Measurements from ENCODE around the gene TMEM52. TPM values are rescaled to one million over a fixed set of nuclear protein-coding genes. Genes with fewer than 3 reads are reported as not detected.

Gene TMEM52
- total RNA-seq, 2 donors from 2014 or later, result 7.8 to 43.3 TPM

- WGBS, result 8% methylated on average over 54 of the region's 62 CpGs
- DNase-seq (ENCODE audit: low spot score), result peak; percentile 99
- intact Hi-C loops (cut with DNase I), result no loop called here
- H3K27ac ChIP-seq, result peak overlapping the region; percentile 41 to 72
- H3K4me1 ChIP-seq (replicated peaks), result no peaks in the 10 kb centered on the region
- H3K9me3 ChIP-seq, result no peaks in the 10 kb centered on the region
- H3K27me3 ChIP-seq (replicated peaks; ENCODE audit: insufficient read depth), result no peaks in the 10 kb centered on the region
- peak overlapping the region; percentile 39 to 46 for H3K4me3 ChIP-seq
- H3K36me3 ChIP-seq, result no peaks in the 10 kb centered on the region
- TF ChIP-seq POLR2A (IDR thresholded peaks at IDR 0.05), result no peak
- peak in 1 of 4 experiments; percentile 2 for TF ChIP-seq CTCF (IDR thresholded peaks at IDR 0.05)
- TF ChIP-seq POLR2AphosphoS5 (IDR thresholded peaks at IDR 0.05), result peak; percentile 86
Observed at GRCh38 chr1:1919304-1920056, 401 bp upstream of the TMEM52 start.

DNA sequence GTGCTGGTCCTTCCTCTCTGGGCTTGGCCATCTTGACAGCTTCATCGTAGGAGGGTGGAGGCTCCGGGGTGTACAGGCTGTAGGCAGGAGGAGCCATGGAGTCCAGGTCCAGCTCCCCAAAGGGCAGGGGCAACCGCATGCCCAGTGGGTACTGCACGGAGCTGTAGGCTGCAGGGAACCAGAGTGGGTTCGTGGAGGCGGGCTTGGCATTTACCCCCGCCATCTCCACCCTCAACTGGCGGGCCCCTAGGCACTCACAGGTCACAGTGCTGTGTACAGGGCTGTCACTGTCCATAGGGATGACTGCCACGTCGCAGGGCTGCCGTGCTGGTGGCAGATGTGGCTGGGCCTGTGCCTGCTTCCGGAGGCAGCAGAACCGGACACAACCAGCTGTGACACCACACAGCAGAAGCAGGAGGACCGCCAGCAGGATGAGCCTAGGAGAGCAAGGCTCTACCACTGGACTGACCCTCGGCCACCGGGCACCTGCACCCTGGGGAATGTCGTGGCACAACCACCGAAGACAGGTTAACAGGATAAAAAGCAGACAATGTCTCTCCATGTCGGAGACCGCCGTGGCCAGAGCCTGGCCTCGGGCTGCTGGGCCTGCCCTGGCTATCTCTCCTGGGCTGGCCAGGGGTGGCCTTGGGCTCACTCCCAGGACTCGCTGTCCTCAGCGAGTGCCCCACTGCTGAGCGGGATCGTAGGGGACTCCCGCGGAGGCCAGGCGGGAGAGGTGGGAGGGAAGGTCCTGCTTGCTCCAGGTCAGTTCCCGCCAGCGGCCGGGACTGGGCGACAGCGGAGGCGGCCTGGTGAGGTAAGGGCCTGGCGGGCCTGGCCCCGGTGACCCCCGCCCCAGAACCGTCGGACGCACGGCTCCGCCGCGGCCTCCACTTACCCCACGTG is 831 bp downstream of the TMEM52 start:
- intact Hi-C loops (cut with DNase I), result no loop called here
- Histone ChIP-seq H3K27ac (peak overlapping the region; percentile 41 to 72), H3K27me3 (replicated peaks; ENCODE audit: insufficient read depth) (no peaks in the 10 kb centered on the region), H3K9me3 (no peaks in the 10 kb centered on the region), H3K4me1 (replicated peaks) (no peaks in the 10 kb centered on the region), H3K4me3 (peak overlapping the region; percentile 39 to 46), H3K36me3 (no peaks in the 10 kb centered on the region)
- WGBS, result 54% methylated on average over 40 of the region's 46 CpGs
- DNase-seq (ENCODE audit: low spot score), result no peak
- TF ChIP-seq POLR2A (IDR thresholded peaks at IDR 0.05), result no peak
- no peak for TF ChIP-seq POLR2AphosphoS5 (IDR thresholded peaks at IDR 0.05)
- no peak for TF ChIP-seq CTCF (IDR thresholded peaks at IDR 0.05)

- WGBS, result 87% methylated on average over 13 of the region's 14 CpGs
- intact Hi-C loops (cut with DNase I), result no loop called here
- Histone ChIP-seq H3K4me1 (replicated peaks) (no peaks in the 10 kb centered on the region), H3K27ac (no peak overlapping the region), H3K9me3 (no peaks in the 10 kb centered on the region), H3K36me3 (no peaks in the 10 kb centered on the region), H3K4me3 (no peak overlapping the region), H3K27me3 (replicated peaks; ENCODE audit: insufficient read depth) (no peaks in the 10 kb centered on the region)
- DNase-seq (ENCODE audit: low spot score), result no peak
- TF ChIP-seq CTCF (IDR thresholded peaks at IDR 0.05) (no peak), POLR2A (IDR thresholded peaks at IDR 0.05) (no peak)
Observed at GRCh38 chr1:1917304-1917976, 1.6 kb downstream of the TMEM52 start.

GRCh38 chr1:1916851-1917251 is 2.2 kb downstream of the TMEM52 start:
- Histone ChIP-seq H3K27me3 (replicated peaks; ENCODE audit: insufficient read depth) (no peaks in the 10 kb centered on the region), H3K9me3 (no peaks in the 10 kb centered on the region), H3K27ac (no peak overlapping the region), H3K36me3 (no peaks in the 10 kb centered on the region), H3K4me3 (no peak overlapping the region), H3K4me1 (replicated peaks) (no peaks in the 10 kb centered on the region)
- no peak for TF ChIP-seq CTCF (IDR thresholded peaks at IDR 0.05)
- no peak for TF ChIP-seq POLR2AphosphoS5 (IDR thresholded peaks at IDR 0.05)
- no peak for TF ChIP-seq POLR2A (IDR thresholded peaks at IDR 0.05)
- DNase-seq (ENCODE audit: low spot score), result no peak
- WGBS, result 73% methylated on average over 19 of the region's 19 CpGs
- intact Hi-C loops (cut with DNase I), result no loop called here

Measured in prostate gland (tissue), 2 donors.